SK-N-SH (cell line): ENCODE measurements around the gene DHDDS. TPM values are rescaled to one million over a fixed set of nuclear protein-coding genes. Genes with fewer than 3 reads are reported as not detected.

ENCODE experiments used
- CTCF ChIA-PET: fragments of 300-600, 350-600 bp; formaldehyde crosslinking; extraction: SDS; loops from one replicate; lab custom pipeline; 2021; lab: Yijun Ruan, JAX
- POLR2A ChIA-PET: fragments of 350-600 bp; sonication (Branson Sonifier 250); formaldehyde crosslinking; extraction: SDS; loops from one replicate; lab custom pipeline; 2020; ENCODE audit warnings: antibody characterized with exemption, inconsistent platforms; lab: Yijun Ruan, JAX
- DNase-seq: peaks from one replicate; pipeline ENCODE4 v3.0.0; 2012
- H2AFZ ChIP-seq: fragments of 200-600 bp; sonication (generic); 2 replicates; pipeline ENCODE4 v1.8.1; 2016; ENCODE audit warnings: antibody characterized with exemption, mild to moderate bottlenecking, low read depth
- H3F3A ChIP-seq: fragments of 200-600 bp; sonication (generic); replicated peaks from 2 replicates; pipeline ENCODE3; 2016; ENCODE audit warnings: antibody characterized with exemption, mild to moderate bottlenecking; ENCODE audit not compliant: insufficient read depth
- H3K27ac ChIP-seq, 2 experiments: fragments of 200-500 bp in 1 of 2; fragments of 200-600 bp in 1 of 2; sonication (Bioruptor generic) in 1 of 2; sonication (generic), shearing (Covaris generic) in 1 of 2; 2 replicates each; pipeline versions ENCODE4 v1.5.1 to v1.6.1; 2014 to 2016; ENCODE audit warnings: low read depth in 2 of 2, inconsistent platforms in 1 of 2, low read length in 1 of 2, mild to moderate bottlenecking in 1 of 2, mixed read lengths in 1 of 2
- H3K27me3 ChIP-seq: fragments of 200-600 bp; sonication (generic), shearing (Covaris generic); 2 replicates; pipeline ENCODE4 v1.6.1; 2016; ENCODE audit warnings: mixed run types; ENCODE audit not compliant: insufficient read depth
- H3K36me3 ChIP-seq, 2 experiments: fragments of 200-500 bp in 1 of 2; fragments of 200-600 bp in 1 of 2; sonication (Bioruptor generic) in 1 of 2; sonication (generic) in 1 of 2; replicated peaks in 1 of 2; 2 replicates each; pipeline versions ENCODE3 to v1.5.1; 2014 to 2016; ENCODE audit warnings: low read length in 1 of 2, mild to moderate bottlenecking in 1 of 2; ENCODE audit not compliant: insufficient read depth in 2 of 2, control insufficient read depth in 1 of 2
- H3K4me1 ChIP-seq, 2 experiments: fragments of 200-500 bp in 1 of 2; fragments of 200-600 bp in 1 of 2; sonication (Bioruptor generic) in 1 of 2; sonication (generic), shearing (Covaris generic) in 1 of 2; 2 replicates each; pipeline versions ENCODE4 v1.5.1 to v1.6.1; 2014 to 2016; ENCODE audit warnings: low read depth in 1 of 2, low read length in 1 of 2, mixed run types in 1 of 2; ENCODE audit not compliant: insufficient read depth in 2 of 2, control insufficient read depth in 1 of 2
- H3K4me2 ChIP-seq: fragments of 200-600 bp; sonication (generic), shearing (Covaris generic); 2 replicates; pipeline ENCODE4 v1.6.1; 2017; ENCODE audit warnings: mixed run types
- H3K4me3 ChIP-seq, 2 experiments: fragments of 200-500 bp in 1 of 2; fragments of 200-600 bp in 1 of 2; sonication (Bioruptor generic) in 1 of 2; sonication (generic), shearing (Covaris generic) in 1 of 2; 2 replicates each; pipeline versions ENCODE4 v1.5.1 to v1.8.1; 2014 to 2016; ENCODE audit warnings: low read depth in 2 of 2, inconsistent platforms in 1 of 2, low read length in 1 of 2, mild to moderate bottlenecking in 1 of 2, mixed read lengths in 1 of 2, moderate library complexity in 1 of 2
- H3K79me2 ChIP-seq: fragments of 200-600 bp; sonication (generic); 2 replicates; pipeline ENCODE4 v1.8.1; 2017; ENCODE audit warnings: mild to moderate bottlenecking; ENCODE audit not compliant: insufficient read depth
- H3K9ac ChIP-seq: fragments of 200-600 bp; sonication (generic); 2 replicates; pipeline ENCODE4 v1.6.1; 2017; ENCODE audit warnings: mixed run types
- H3K9me2 ChIP-seq: fragments of 200-600 bp; sonication (generic); 2 replicates; pipeline ENCODE4 v1.6.1; 2017; ENCODE audit warnings: mixed run types
- H3K9me3 ChIP-seq: fragments of 200-600 bp; sonication (generic); 2 replicates; pipeline ENCODE4 v1.6.1; 2017; ENCODE audit warnings: mixed run types, mild to moderate bottlenecking, moderate library complexity
- H4K20me1 ChIP-seq: fragments of 200-600 bp; sonication (generic); 2 replicates; pipeline ENCODE4 v1.6.1; 2017; ENCODE audit warnings: mild to moderate bottlenecking, mixed run types; ENCODE audit not compliant: insufficient read depth
- CHD2 ChIP-seq: fragments of 150-350 bp; IDR thresholded peaks from 2 replicates; pipeline ENCODE4 v1.6.1; 2018; ENCODE audit warnings: low read length; ENCODE audit not compliant: partially characterized antibody
- ELF1 ChIP-seq: IDR thresholded peaks from 2 replicates; pipeline ENCODE4 v1.4.0; 2012
- EP300 ChIP-seq, 2 experiments: IDR thresholded peaks; 2 replicates each; pipeline versions ENCODE4 v1.4.0 to v1.6.1; 2012; ENCODE audit warnings: borderline replicate concordance in 1 of 2, low read depth in 1 of 2, low read length in 1 of 2
- EZH2phosphoT487 ChIP-seq: fragments of 200-600 bp; sonication (generic); IDR thresholded peaks from 2 replicates; pipeline ENCODE4 v1.6.1; 2017; ENCODE audit warnings: low read depth, mixed run types, mild to moderate bottlenecking, antibody characterized with exemption, moderate library complexity, borderline replicate concordance
- FOXJ3 ChIP-seq: sonication (generic); formaldehyde crosslinking; IDR thresholded peaks from 2 replicates; pipeline ENCODE4 v1.5.1; 2020; ENCODE audit warnings: mild to moderate bottlenecking, missing genetic modification reagents
- GABPA ChIP-seq: IDR thresholded peaks from 2 replicates; pipeline ENCODE4 v1.4.0; 2012; ENCODE audit warnings: low read depth, mild to moderate bottlenecking
- MAX ChIP-seq: IDR thresholded peaks from 2 replicates; pipeline ENCODE4 v1.4.0; 2012; ENCODE audit warnings: low read depth
- MEF2A ChIP-seq: IDR thresholded peaks from 2 replicates; pipeline ENCODE4 v1.4.0; 2012; ENCODE audit warnings: low read depth, borderline replicate concordance
- MXI1 ChIP-seq: IDR thresholded peaks from 2 replicates; pipeline ENCODE4 v1.6.1; 2012; ENCODE audit warnings: mild to moderate bottlenecking, low read depth, low read length, improper control_type of control experiment
- RAD21 ChIP-seq: IDR thresholded peaks from 2 replicates; pipeline ENCODE4 v1.6.1; 2012; ENCODE audit warnings: mild to moderate bottlenecking, low read length
- REST ChIP-seq: IDR thresholded peaks from 2 replicates; pipeline ENCODE4 v1.6.1; 2012; ENCODE audit warnings: mild to moderate bottlenecking, low read depth, low read length, moderate library complexity
- RFX5 ChIP-seq: IDR thresholded peaks from 2 replicates; pipeline ENCODE4 v1.6.1; 2012; ENCODE audit warnings: mild to moderate bottlenecking, improper control_type of control experiment, low read length
- SMC3 ChIP-seq: IDR thresholded peaks from 2 replicates; pipeline ENCODE4 v1.6.1; 2012; ENCODE audit warnings: low read depth, low read length, improper control_type of control experiment
- ZBTB33 ChIP-seq: IDR thresholded peaks from 2 replicates; pipeline ENCODE4 v1.4.0; 2012; ENCODE audit warnings: low read depth, borderline replicate concordance
- WGBS: methylation state at CpG from one replicate; pipeline ENCODE4 v1.1.6; 2017; ENCODE audit warnings: low lambda C conversion rate; 5-methylcytosine and 5-hydroxymethylcytosine counted together
- polyA plus RNA-seq, 3 experiments: library from polyadenylated mRNA; depleted of rRNA; stranded (reverse); fragments of >200 nt; gene quantifications; 2 replicates each; pipeline ENCODE4 v1.2.3, GENCODE V29; 2012

The DHDDS gene
- polyA plus RNA-seq, 1 of the 3 experiments (the other 2 are of a cell fraction) = 25.0 TPM

- H4K20me1 ChIP-seq = no peaks in the 10 kb centered on the region
- H2AFZ ChIP-seq = no peak within 1 kb of the TSS
- no peak for TF ChIP-seq RFX5
- no peak for TF ChIP-seq ZBTB33
- no peak for TF ChIP-seq ELF1
- no peak for TF ChIP-seq MEF2A
- TF ChIP-seq FOXJ3 (CRISPR knock-in tag) = no peak
- no peak for TF ChIP-seq REST
- no peak for TF ChIP-seq CHD2
- TF ChIP-seq MXI1 = no peak
- peak within 1 kb of the TSS in 1 of 2 experiments; percentile 40; a peak in 1 of 4 replicates for H3K27ac ChIP-seq
- ChIA-PET POLR2A (no interaction called here), CTCF (interaction anchor here (1.4 kb wide), 1 partner anchor 125 kb away, joined by 3 read pairs; no protein-coding TSS in a partner anchor)
- H3F3A ChIP-seq = peaks cover under 1% of the 10 kb centered on the region
- H3K79me2 ChIP-seq = no peaks in the 10 kb centered on the region
- no peaks in the 10 kb centered on the region for H3K36me3 ChIP-seq
- H3K4me2 ChIP-seq = no peak within 1 kb of the TSS
- peaks cover 0 to 7% of the 10 kb centered on the region in 2 experiments; a peak in 1 of 4 replicates for H3K4me1 ChIP-seq
- whole genome bisulfite sequencing = 76% methylated on average over 46 of the region's 70 CpGs
- no peaks in the 10 kb centered on the region for H3K9me3 ChIP-seq
- H3K4me3 ChIP-seq = no peak within 1 kb of the TSS
- H3K9ac ChIP-seq = no peak within 1 kb of the TSS
- no peak for DNase-seq
- no peaks in the 10 kb centered on the region for H3K9me2 ChIP-seq
- H3K27me3 ChIP-seq = peaks cover 5% of the 10 kb centered on the region; the same call in 1 of the 2 replicates
These were observed 21.2 kb upstream of the DHDDS start, which contains the start of gene LIN28A for GRCh38 chr1:26410706-26411623. Gene LIN28A (plus strand): TSS chr1:26410817. CDS start chr1:26410892, 75 bp downstream.

- no peaks in the 10 kb centered on the region for H3K9me3 ChIP-seq
- H3K4me3 ChIP-seq = no peak overlapping the region
- CTCF ChIA-PET = interaction anchor here (1.4 kb wide), 1 partner anchor 126 kb away, joined by 3 read pairs; no protein-coding TSS in a partner anchor
- H3K27me3 ChIP-seq = peaks cover 5% of the 10 kb centered on the region; the same call in 1 of the 2 replicates
- no peak overlapping the region for H3K27ac ChIP-seq
- H3F3A ChIP-seq = no peaks in the 10 kb centered on the region
- no peaks in the 10 kb centered on the region for H3K9me2 ChIP-seq
- POLR2A ChIA-PET = no interaction called here
- no peaks in the 10 kb centered on the region for H3K79me2 ChIP-seq
- no peaks in the 10 kb centered on the region for H4K20me1 ChIP-seq
- no peak overlapping the region for H2AFZ ChIP-seq
- WGBS = 83% methylated on average over 9 of the region's 20 CpGs
- H3K4me1 ChIP-seq = peaks cover 0 to 7% of the 10 kb centered on the region in 2 experiments; a peak in 1 of 4 replicates
- H3K9ac ChIP-seq = no peak overlapping the region
- H3K36me3 ChIP-seq = no peaks in the 10 kb centered on the region
- H3K4me2 ChIP-seq = no peak overlapping the region
- DNase-seq = no peak
- no peak for TF ChIP-seq MXI1
- no peak for TF ChIP-seq RAD21
- TF ChIP-seq ZBTB33 = no peak
- TF ChIP-seq EZH2phosphoT487 = no peak
- no peak for TF ChIP-seq GABPA
- no peak for TF ChIP-seq EP300 (IDR thresholded peaks at IDR 0.05; ENCODE audit: borderline replicate concordance in 1 of 2, low read depth in 1 of 2, low read length in 1 of 2)
- TF ChIP-seq MAX = no peak
- no peak for TF ChIP-seq RFX5
- TF ChIP-seq SMC3 = no peak
- TF ChIP-seq CHD2 = no peak
These were observed 20.5 kb upstream of the DHDDS start for GRCh38 chr1:26411624-26412074.
